ACHN (cell line): ENCODE results near the gene MYLIP.

Experiments used
- DNase-seq: peaks from one replicate; pipeline ENCODE4 v3.0.0-alpha.2; 2015
- in situ Hi-C: cut with HindIII; loops from 2 replicates; pipeline ENCODE4 v1.10.0; 2017; ENCODE audit warnings: low sequenced_read_pairs, low pct_ligation_motif_present, low pct_unique_long_range_greater_than_20kb

The MYLIP gene

GRCh38 chr6:16183187-16183664 is 54.3 kb downstream of the MYLIP start:
- in situ Hi-C loops, result no loop called here
- DNase-seq, result peak; percentile 42

GRCh38 chr6:16184129-16184528 is 55.2 kb downstream of the MYLIP start:
- DNase-seq, result peak; percentile 50
- in situ Hi-C loops, result no loop called here

GRCh38 chr6:16184551-16184950 is 55.7 kb downstream of the MYLIP start:
- in situ Hi-C loops, result no loop called here
- no peak for DNase-seq

- DNase-seq, result no peak
- in situ Hi-C loops, result no loop called here
Measured at GRCh38 chr6:16187176-16187575, 58.3 kb downstream of the MYLIP start.

GRCh38 chr6:16190214-16190613 is 61.3 kb downstream of the MYLIP start:
- in situ Hi-C loops, result no loop called here
- no peak for DNase-seq

GRCh38 chr6:16196260-16196983 is 67.5 kb downstream of the MYLIP start:
- no peak for DNase-seq
- in situ Hi-C loops, result no loop called here

GRCh38 chr6:16196984-16197546 is 68.2 kb downstream of the MYLIP start:
- DNase-seq, result no peak
- in situ Hi-C loops, result no loop called here
